ENCODE results near the gene OR10H1. TPM values are rescaled to one million over a fixed set of nuclear protein-coding genes. Genes with fewer than 3 reads are reported as not detected.

The OR10H1 gene
- polyA plus RNA-seq, 1 donor from 2014 or later, result not detected

- H3K4me3 Mint-ChIP-seq, result no peak overlapping the region
- peaks cover 1% of the 10 kb centered on the region for H3K36me3 Mint-ChIP-seq
- peaks cover 36% of the 10 kb centered on the region for H3K27me3 Mint-ChIP-seq
- no peak overlapping the region for H3K27ac Mint-ChIP-seq
- H3K9me3 Mint-ChIP-seq, result peaks cover 0 to 12% (median 11%) of the 10 kb centered on the region in 3 donors
- no peaks in the 10 kb centered on the region for H3K4me1 Mint-ChIP-seq
These were observed 55.4 kb downstream of the OR10H1 start for GRCh38 chr19:15759962-15760565.

- H3K4me1 Mint-ChIP-seq, result no peaks in the 10 kb centered on the region
- peaks cover 0 to 11% (median 8%) of the 10 kb centered on the region in 3 donors for H3K9me3 Mint-ChIP-seq
- H3K36me3 Mint-ChIP-seq, result no peaks in the 10 kb centered on the region
- no peak overlapping the region for H3K27ac Mint-ChIP-seq
- H3K27me3 Mint-ChIP-seq, result peaks cover 36% of the 10 kb centered on the region
- no peak overlapping the region for H3K4me3 Mint-ChIP-seq
These were observed 57.1 kb downstream of the OR10H1 start for GRCh38 chr19:15758379-15758778.

Other genes with a start within 250 kb of the OR10H1 start
- not detected for gene CYP4F8, start 200.4 kb downstream of the OR10H1 start, polyA plus RNA-seq
- not detected for gene CYP4F3, start 174.8 kb downstream of the OR10H1 start, polyA plus RNA-seq
- not detected for gene CYP4F12, start 142.6 kb downstream of the OR10H1 start, polyA plus RNA-seq
- not detected for gene OR10H2, start 87.6 kb downstream of the OR10H1 start, polyA plus RNA-seq
- gene OR10H3, start 77.7 kb downstream of the OR10H1 start, polyA plus RNA-seq, result not detected
- gene OR10H5, start 28.0 kb downstream of the OR10H1 start, polyA plus RNA-seq, result not detected
- not detected for gene CYP4F2, start 82.4 kb upstream of the OR10H1 start, polyA plus RNA-seq
- not detected for gene CYP4F11, start 118.9 kb upstream of the OR10H1 start, polyA plus RNA-seq
- gene OR10H4, start 133.3 kb upstream of the OR10H1 start, polyA plus RNA-seq, result not detected